GM18867 (cell line): ENCODE results near the gene MANSC1.
"Not testable (repeated sequence)": the region's sequence is repeated elsewhere in the genome, so short reads cannot be mapped to it uniquely, and the experiment has no call there.

Experiments
- ATAC-seq: cut with Tn5 transposase; IDR thresholded peaks from one replicate; pipeline ENCODE4 v1.9.1; 2021; ENCODE audit warnings: mild to moderate bottlenecking, moderate library complexity; ENCODE audit not compliant: unreplicated experiment

The MANSC1 gene

GRCh38 chr12:12365931-12366431, 15.9 kb upstream of the MANSC1 start:
- no peak for ATAC-seq

GRCh38 chr12:12365446-12365802, 15.4 kb upstream of the MANSC1 start:
- no peak for ATAC-seq

- ATAC-seq: no peak
Measured at GRCh38 chr12:12364787-12365445, 14.9 kb upstream of the MANSC1 start.

GRCh38 chr12:12358528-12358927, 8.5 kb upstream of the MANSC1 start:
- no peak for ATAC-seq

- peak; percentile 41 for ATAC-seq
Measured at GRCh38 chr12:12357719-12358461, 7.8 kb upstream of the MANSC1 start.

- peak; percentile 84 for ATAC-seq
Measured at GRCh38 chr12:12356896-12357718, 7.1 kb upstream of the MANSC1 start, which contains the start of gene BORCS5. Gene BORCS5 (plus strand): TSS chr12:12357078. CDS start chr12:12357452, 374 bp downstream.

- ATAC-seq: no peak
Measured at GRCh38 chr12:12356467-12356895, 6.4 kb upstream of the MANSC1 start.

- no peak for ATAC-seq
Measured at GRCh38 chr12:12353807-12354206, 3.8 kb upstream of the MANSC1 start.

GRCh38 chr12:12353276-12353675, 3.2 kb upstream of the MANSC1 start:
- ATAC-seq: no peak

- not testable (repeated sequence) for ATAC-seq
Measured at GRCh38 chr12:12351468-12352185, 1.6 kb upstream of the MANSC1 start.

- no peak for ATAC-seq
Measured at GRCh38 chr12:12350868-12351463, 924 bp upstream of the MANSC1 start.

- no peak for ATAC-seq
Measured at GRCh38 chr12:12338527-12339168, 11.4 kb downstream of the MANSC1 start.

- no peak for ATAC-seq
Measured at GRCh38 chr12:12336511-12336910, 13.5 kb downstream of the MANSC1 start.

- peak; percentile 73 for ATAC-seq
Measured at GRCh38 chr12:12336049-12336411, 14.0 kb downstream of the MANSC1 start.

- ATAC-seq: peak; percentile 56
Measured at GRCh38 chr12:12334367-12335040, 15.5 kb downstream of the MANSC1 start.

GRCh38 chr12:12333407-12334366, 16.4 kb downstream of the MANSC1 start:
- ATAC-seq: no peak

- no peak for ATAC-seq
Measured at GRCh38 chr12:12331896-12332295, 18.1 kb downstream of the MANSC1 start.

GRCh38 chr12:12331244-12331771, 18.7 kb downstream of the MANSC1 start:
- ATAC-seq: no peak
